ENCODE data around the gene RAB3B. TPM values are rescaled to one million over a fixed set of nuclear protein-coding genes. Genes with fewer than 3 reads are reported as not detected.
"Not testable (repeated sequence)": the region's sequence is repeated elsewhere in the genome, so short reads cannot be mapped to it uniquely, and the experiment has no call there.

RAB3B gene
- total RNA-seq, 4 donors from 2014 or later = 1.8 to 4.5 (median 3.4) TPM

DNA sequence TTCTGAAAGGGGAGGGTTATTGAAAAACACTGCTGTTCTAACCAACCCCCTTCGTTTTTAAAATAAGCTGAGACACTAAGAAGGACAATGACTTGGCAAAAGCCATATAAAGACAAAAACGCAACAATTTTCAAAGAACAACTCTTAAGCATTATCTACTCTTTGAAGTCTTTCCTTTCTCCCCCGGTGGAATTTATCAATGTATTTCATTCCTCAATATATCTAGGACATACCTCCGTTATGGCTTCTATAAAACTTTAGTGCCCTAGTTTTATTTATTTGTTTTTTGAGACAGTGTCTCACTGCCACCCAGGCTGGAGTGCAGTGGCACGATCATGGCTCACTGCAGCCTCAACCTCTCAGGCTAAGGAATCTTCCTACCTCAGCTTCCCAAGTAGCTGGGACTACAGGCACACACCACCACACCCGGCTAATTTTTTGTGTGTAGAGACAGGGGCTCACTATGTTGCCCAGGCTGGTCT, 115.2 kb downstream of the RAB3B start:
- Histone ChIP-seq H3K9me3 (no peaks in the 10 kb centered on the region), H3K27ac (no peak overlapping the region), H3K36me3 (no peaks in the 10 kb centered on the region), H3K27me3 (no peaks in the 10 kb centered on the region), H3K4me1 (peaks cover 25 to 48% (median 41%) of the 10 kb centered on the region in 4 donors), H3K4me3 (peak overlapping the region in 1 of 4 donors; percentile 18)
- intact Hi-C loops (cut with DNase I; ENCODE audit: low total_unique reads) = no loop called here
- WGBS, 2 donors (ENCODE audit: low coverage in 1 of 2) = 24 to 45% methylated on average over 3 to 6 of the region's 6 CpGs
- in situ Hi-C loops (cut with MboI; ENCODE audit: low pct_ligation_motif_present in 1 of 4, low pct_unique_long_range_greater_than_20kb in 1 of 4, low sequenced_read_pairs in 3 of 4) = no loop called here
- no peak for DNase-seq
- no peak for TF ChIP-seq POLR2A (IDR thresholded peaks at IDR 0.05)
- TF ChIP-seq, protein P1, sequence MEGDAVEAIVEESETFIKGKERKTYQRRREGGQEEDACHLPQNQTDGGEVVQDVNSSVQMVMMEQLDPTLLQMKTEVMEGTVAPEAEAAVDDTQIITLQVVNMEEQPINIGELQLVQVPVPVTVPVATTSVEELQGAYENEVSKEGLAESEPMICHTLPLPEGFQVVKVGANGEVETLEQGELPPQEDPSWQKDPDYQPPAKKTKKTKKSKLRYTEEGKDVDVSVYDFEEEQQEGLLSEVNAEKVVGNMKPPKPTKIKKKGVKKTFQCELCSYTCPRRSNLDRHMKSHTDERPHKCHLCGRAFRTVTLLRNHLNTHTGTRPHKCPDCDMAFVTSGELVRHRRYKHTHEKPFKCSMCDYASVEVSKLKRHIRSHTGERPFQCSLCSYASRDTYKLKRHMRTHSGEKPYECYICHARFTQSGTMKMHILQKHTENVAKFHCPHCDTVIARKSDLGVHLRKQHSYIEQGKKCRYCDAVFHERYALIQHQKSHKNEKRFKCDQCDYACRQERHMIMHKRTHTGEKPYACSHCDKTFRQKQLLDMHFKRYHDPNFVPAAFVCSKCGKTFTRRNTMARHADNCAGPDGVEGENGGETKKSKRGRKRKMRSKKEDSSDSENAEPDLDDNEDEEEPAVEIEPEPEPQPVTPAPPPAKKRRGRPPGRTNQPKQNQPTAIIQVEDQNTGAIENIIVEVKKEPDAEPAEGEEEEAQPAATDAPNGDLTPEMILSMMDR (IDR thresholded peaks at IDR 0.05) = no peak
- no peak for TF ChIP-seq POLR2AphosphoS5 (IDR thresholded peaks at IDR 0.05)
- TF ChIP-seq EP300 (IDR thresholded peaks at IDR 0.05; ENCODE audit: low read depth) = no peak

GRCh38 chr1:51873270-51873669, 117.2 kb downstream of the RAB3B start:
- H3K9me3 ChIP-seq; H3K36me3 ChIP-seq; H3K27ac ChIP-seq; DNase-seq; H3K27me3 ChIP-seq; intact Hi-C loops (cut with DNase I; ENCODE audit: low total_unique reads); in situ Hi-C loops (cut with MboI; ENCODE audit: low pct_ligation_motif_present in 1 of 4, low pct_unique_long_range_greater_than_20kb in 1 of 4, low sequenced_read_pairs in 3 of 4); H3K4me3 ChIP-seq: not testable (repeated sequence)
- peaks cover 25 to 43% (median 40%) of the 10 kb centered on the region in 4 donors for H3K4me1 ChIP-seq
- 100% methylated on average over 1 of the region's 1 CpG; no CpG with 5 or more reads in 1 of the 2 donors for WGBS, 2 donors (ENCODE audit: low coverage in 1 of 2)

DNA sequence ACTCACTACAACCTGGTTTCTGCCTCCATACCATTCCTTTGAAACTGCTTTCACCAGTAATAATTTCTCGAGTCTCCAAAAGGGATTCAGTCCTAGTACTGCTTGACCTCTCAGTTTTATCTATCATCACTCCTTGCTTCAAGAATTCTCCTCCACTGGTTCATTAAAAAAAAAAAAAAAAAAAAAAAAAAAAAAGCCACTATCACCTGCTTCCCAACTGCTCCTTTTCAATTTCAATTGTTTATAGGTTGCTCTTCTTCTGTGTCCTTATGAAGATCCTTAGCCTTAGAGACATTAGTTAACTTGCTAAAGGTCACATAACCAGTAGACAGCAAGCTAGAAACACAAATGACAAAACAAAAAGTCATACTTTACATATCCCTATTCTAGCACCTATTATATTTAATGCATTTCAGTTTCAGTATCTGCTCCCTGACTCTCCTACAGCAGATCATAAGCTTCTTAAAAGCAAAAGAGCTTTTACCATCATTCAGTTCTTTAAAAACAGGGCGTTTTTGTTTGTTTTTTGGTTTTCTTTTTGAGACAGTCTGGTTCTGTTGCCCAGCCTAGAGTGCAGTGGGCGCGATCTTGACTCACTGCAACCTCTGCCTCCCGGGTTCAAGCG, 119.0 kb downstream of the RAB3B start:
- in situ Hi-C loops (cut with MboI; ENCODE audit: low pct_ligation_motif_present in 1 of 4, low pct_unique_long_range_greater_than_20kb in 1 of 4, low sequenced_read_pairs in 3 of 4) (no loop called here), intact Hi-C loops (cut with DNase I; ENCODE audit: low total_unique reads) (no loop called here)
- 94% methylated on average over 2 to 6 of the region's 6 CpGs for WGBS, 2 donors (ENCODE audit: low coverage in 1 of 2)
- Histone ChIP-seq H3K9me3 (no peaks in the 10 kb centered on the region), H3K27me3 (no peaks in the 10 kb centered on the region), H3K36me3 (no peaks in the 10 kb centered on the region), H3K27ac (no peak overlapping the region), H3K4me1 (peaks cover 16 to 30% (median 26%) of the 10 kb centered on the region in 4 donors), H3K4me3 (no peak overlapping the region)
- no peak for DNase-seq
- TF ChIP-seq, protein P1 (IDR thresholded peaks at IDR 0.05) = no peak
- TF ChIP-seq POLR2A (IDR thresholded peaks at IDR 0.05) (no peak), POLR2AphosphoS5 (IDR thresholded peaks at IDR 0.05) (no peak), EP300 (IDR thresholded peaks at IDR 0.05; ENCODE audit: low read depth) (no peak)

DNA sequence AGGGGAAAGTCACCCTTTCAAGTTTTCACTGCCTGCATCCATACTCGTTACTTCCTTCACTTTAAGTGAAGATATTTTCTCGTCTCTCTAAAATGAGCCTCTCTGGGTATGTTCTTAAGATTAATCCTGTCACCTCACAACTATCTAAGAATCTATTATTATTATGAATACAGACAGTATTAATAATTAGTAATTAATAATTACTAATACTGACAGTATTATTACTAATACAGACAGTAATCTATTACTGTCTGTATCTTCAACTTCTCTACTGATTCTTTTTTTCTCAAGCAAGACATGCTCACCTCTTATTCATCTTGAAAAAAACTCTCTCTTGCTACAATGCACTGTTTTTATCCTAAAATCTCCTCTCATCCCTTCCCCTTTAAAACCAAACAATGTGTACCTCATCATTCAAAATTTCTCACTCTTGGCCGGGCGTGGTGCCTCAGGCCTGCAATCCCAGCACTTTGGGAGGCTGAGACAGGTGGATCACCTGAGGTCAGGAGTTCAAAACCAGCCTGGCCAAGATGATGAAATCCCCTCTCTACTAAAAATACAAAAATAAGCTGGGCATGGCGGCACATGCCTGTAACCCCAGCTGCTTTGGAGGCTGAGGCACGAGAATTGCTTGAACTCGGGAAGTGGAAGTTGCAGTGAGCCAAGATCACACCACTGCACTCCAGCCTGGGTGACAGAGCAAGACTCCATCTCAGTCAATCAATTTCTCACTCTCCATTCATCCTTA, 119.7 kb downstream of the RAB3B start:
- no peak for TF ChIP-seq EP300 (IDR thresholded peaks at IDR 0.05; ENCODE audit: low read depth)
- no peak for TF ChIP-seq POLR2A (IDR thresholded peaks at IDR 0.05)
- TF ChIP-seq POLR2AphosphoS5 (IDR thresholded peaks at IDR 0.05) = no peak
- TF ChIP-seq, protein P1 (IDR thresholded peaks at IDR 0.05) = no peak
- in situ Hi-C loops (cut with MboI; ENCODE audit: low pct_ligation_motif_present in 1 of 4, low pct_unique_long_range_greater_than_20kb in 1 of 4, low sequenced_read_pairs in 3 of 4) (no loop called here), intact Hi-C loops (cut with DNase I; ENCODE audit: low total_unique reads) (no loop called here)
- WGBS, 2 donors (ENCODE audit: low coverage in 1 of 2) = 90 to 95% methylated on average over 6 to 7 of the region's 7 CpGs
- no peaks in the 10 kb centered on the region for H3K27me3 ChIP-seq
- H3K9me3 ChIP-seq = no peaks in the 10 kb centered on the region
- DNase-seq = no peak
- H3K36me3 ChIP-seq = no peaks in the 10 kb centered on the region
- no peak overlapping the region for H3K4me3 ChIP-seq
- H3K4me1 ChIP-seq = peaks cover 11 to 30% (median 20%) of the 10 kb centered on the region in 4 donors
- H3K27ac ChIP-seq = no peak overlapping the region

All from transverse colon (tissue), 4 donors.